Kidney epithelial cell (primary cell): Measurements from ENCODE around the gene FCN3. TPM values are rescaled to one million over a fixed set of nuclear protein-coding genes. Genes with fewer than 3 reads are reported as not detected.

ENCODE experiments used
- DNase-seq: peaks from one replicate; pipeline ENCODE4 v3.0.0-alpha.2; 2010; ENCODE audit warnings: low read depth
- H3K27me3 ChIP-seq: 2 replicates; pipeline ENCODE4 v1.6.0; 2011; ENCODE audit warnings: low read length; ENCODE audit not compliant: control insufficient read depth, insufficient read depth
- H3K36me3 ChIP-seq: 2 replicates; pipeline ENCODE4 v1.5.1; 2011; ENCODE audit warnings: low read length; ENCODE audit not compliant: control insufficient read depth, insufficient read depth
- H3K4me3 ChIP-seq: 2 replicates; pipeline ENCODE4 v1.5.1; 2011; ENCODE audit warnings: low read depth, mild to moderate bottlenecking, control low read depth, low read length
- total RNA-seq: library from RNA; depleted of rRNA; stranded (reverse); fragments of >200 nt; gene quantifications from 2 replicates; pipeline ENCODE4 v1.2.3, GENCODE V29; 2015
- TF ChIP-seq, protein P1 (sequence below): IDR thresholded peaks from 2 replicates; pipeline ENCODE4 v1.5.1; 2011; ENCODE audit warnings: mild to moderate bottlenecking, moderate library complexity, low read length, control low read depth, inconsistent platforms; ENCODE audit not compliant: insufficient read depth, poor library complexity, severe bottlenecking

FCN3 gene
- total RNA-seq, 1 donor from 2014 or later, result not detected

DNA sequence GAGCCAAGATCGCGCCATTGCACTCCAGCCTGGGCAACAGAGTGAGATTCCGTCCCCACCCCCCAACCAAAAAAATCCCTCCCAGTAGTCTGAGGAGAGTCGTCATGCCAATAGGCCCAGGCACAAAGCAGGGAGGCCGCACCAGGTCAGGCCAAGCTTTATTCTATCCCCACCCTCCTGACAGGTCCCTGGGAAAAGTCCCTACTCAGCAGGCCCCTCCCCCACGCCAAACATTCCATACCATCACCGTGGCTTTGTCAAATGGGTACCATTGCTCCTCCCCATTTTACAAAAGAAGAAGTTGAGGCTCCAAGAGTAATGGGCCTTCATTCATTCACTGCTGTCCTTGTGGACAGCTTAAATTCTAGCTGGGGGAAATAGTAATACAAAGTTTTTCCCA is 23.1 kb upstream of the FCN3 start:
- no peak for DNase-seq
- Histone ChIP-seq H3K4me3 (no peak overlapping the region), H3K36me3 (no peaks in the 10 kb centered on the region), H3K27me3 (peaks cover 8% of the 10 kb centered on the region)
- TF ChIP-seq, protein P1, sequence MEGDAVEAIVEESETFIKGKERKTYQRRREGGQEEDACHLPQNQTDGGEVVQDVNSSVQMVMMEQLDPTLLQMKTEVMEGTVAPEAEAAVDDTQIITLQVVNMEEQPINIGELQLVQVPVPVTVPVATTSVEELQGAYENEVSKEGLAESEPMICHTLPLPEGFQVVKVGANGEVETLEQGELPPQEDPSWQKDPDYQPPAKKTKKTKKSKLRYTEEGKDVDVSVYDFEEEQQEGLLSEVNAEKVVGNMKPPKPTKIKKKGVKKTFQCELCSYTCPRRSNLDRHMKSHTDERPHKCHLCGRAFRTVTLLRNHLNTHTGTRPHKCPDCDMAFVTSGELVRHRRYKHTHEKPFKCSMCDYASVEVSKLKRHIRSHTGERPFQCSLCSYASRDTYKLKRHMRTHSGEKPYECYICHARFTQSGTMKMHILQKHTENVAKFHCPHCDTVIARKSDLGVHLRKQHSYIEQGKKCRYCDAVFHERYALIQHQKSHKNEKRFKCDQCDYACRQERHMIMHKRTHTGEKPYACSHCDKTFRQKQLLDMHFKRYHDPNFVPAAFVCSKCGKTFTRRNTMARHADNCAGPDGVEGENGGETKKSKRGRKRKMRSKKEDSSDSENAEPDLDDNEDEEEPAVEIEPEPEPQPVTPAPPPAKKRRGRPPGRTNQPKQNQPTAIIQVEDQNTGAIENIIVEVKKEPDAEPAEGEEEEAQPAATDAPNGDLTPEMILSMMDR, result no peak

DNA sequence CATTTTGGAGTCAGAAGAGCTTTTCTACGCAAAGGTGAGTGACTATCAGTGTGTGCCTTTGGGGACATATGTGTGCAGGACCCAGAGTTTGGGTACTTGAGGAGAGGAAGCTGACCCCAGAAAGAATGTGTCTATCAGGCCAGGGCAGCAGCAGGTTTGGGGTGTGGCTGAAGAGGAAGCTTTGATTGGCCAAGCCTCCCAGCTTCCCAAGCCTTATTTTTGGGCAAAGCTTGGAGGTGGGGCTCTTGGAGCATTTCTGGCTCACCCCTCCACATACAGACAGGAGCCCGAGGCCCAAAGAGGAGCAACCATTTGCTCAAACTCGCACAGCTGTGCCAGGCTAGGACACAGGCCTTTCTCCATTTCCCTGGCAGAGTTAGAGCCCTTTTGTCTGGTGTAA is 22.5 kb upstream of the FCN3 start:
- Histone ChIP-seq H3K36me3 (no peaks in the 10 kb centered on the region), H3K27me3 (peaks cover 8% of the 10 kb centered on the region), H3K4me3 (no peak overlapping the region)
- DNase-seq, result no peak
- TF ChIP-seq, protein P1, result no peak

GRCh38 chr1:27395441-27396195 is 21.0 kb upstream of the FCN3 start:
- TF ChIP-seq, protein P1, result peak; percentile 94
- no peaks in the 10 kb centered on the region for H3K36me3 ChIP-seq
- H3K4me3 ChIP-seq, result no peak overlapping the region
- peaks cover 14% of the 10 kb centered on the region for H3K27me3 ChIP-seq
- no peak for DNase-seq

GRCh38 chr1:27394925-27395324 is 20.3 kb upstream of the FCN3 start:
- no peak overlapping the region for H3K4me3 ChIP-seq

GRCh38 chr1:27394282-27394658 is 19.6 kb upstream of the FCN3 start:
- Histone ChIP-seq H3K4me3 (no peak overlapping the region), H3K27me3 (peaks cover 9% of the 10 kb centered on the region), H3K36me3 (no peaks in the 10 kb centered on the region)
- no peak for DNase-seq
- TF ChIP-seq, protein P1, result no peak

More at GRCh38 chr1:27394925-27395324, 20.3 kb upstream of the FCN3 start:
- TF ChIP-seq, protein P1, result no peak
- H3K36me3 ChIP-seq, result no peaks in the 10 kb centered on the region
- no peak for DNase-seq
- H3K27me3 ChIP-seq, result peaks cover 14% of the 10 kb centered on the region

DNA sequence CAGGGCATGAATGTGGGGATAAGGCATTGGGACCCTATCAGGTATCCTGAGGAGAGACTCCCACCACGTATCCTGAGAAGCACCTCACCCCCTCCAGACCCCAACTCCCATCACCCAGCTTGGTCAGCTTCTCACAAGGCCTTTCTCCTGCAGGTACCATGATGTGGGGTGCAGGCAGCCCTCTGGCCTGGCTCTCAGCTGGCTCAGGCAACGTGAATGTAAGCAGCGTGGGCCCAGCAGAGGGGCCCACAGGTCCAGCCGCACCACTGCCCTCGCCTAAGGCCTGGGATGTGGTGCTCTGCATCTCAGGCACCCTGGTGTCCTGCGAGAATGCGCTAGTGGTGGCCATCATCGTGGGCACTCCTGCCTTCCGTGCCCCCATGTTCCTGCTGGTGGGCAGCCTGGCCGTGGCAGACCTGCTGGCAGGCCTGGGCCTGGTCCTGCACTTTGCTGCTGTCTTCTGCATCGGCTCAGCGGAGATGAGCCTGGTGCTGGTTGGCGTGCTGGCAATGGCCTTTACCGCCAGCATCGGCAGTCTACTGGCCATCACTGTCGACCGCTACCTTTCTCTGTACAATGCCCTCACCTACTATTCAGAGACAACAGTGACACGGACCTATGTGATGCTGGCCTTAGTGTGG is 19.1 kb upstream of the FCN3 start:
- no peaks in the 10 kb centered on the region for H3K36me3 ChIP-seq
- TF ChIP-seq, protein P1, result no peak
- H3K4me3 ChIP-seq, result no peak overlapping the region
- peaks cover 6% of the 10 kb centered on the region for H3K27me3 ChIP-seq
- DNase-seq, result no peak
